MM.1S (cell line): Measurements from ENCODE around the gene CD226.
"Not testable (repeated sequence)": the region's sequence is repeated elsewhere in the genome, so short reads cannot be mapped to it uniquely, and the experiment has no call there.

Source experiments
- DNase-seq: peaks from one replicate; pipeline ENCODE4 v3.0.0-alpha.2; 2015
- H2AFZ ChIP-seq: fragments of 300-600 bp; sonication (generic); 2 replicates; pipeline ENCODE4 v1.6.0; 2016; ENCODE audit warnings: antibody characterized with exemption, low read length
- H3F3A ChIP-seq: fragments of 300-600 bp; sonication (generic); 2 replicates; pipeline ENCODE4 v1.6.1; 2016; ENCODE audit warnings: mild to moderate bottlenecking, antibody characterized with exemption, low read length, moderate library complexity, mixed read lengths; ENCODE audit not compliant: insufficient read depth
- H3K27ac ChIP-seq: fragments of 300-600 bp; sonication (generic); 2 replicates; pipeline ENCODE4 v1.5.1; 2016; ENCODE audit warnings: mild to moderate bottlenecking, low read length
- H3K27me3 ChIP-seq: fragments of 300-600 bp; sonication (generic); replicated peaks from 2 replicates; pipeline ENCODE4 v1.6.0; 2016; ENCODE audit warnings: low read length; ENCODE audit not compliant: insufficient read depth
- H3K36me3 ChIP-seq: fragments of 300-600 bp; sonication (generic); replicated peaks from 2 replicates; pipeline ENCODE4 v1.6.1; 2016; ENCODE audit warnings: mild to moderate bottlenecking, low read length, mixed read lengths; ENCODE audit not compliant: insufficient read depth
- H3K4me1 ChIP-seq: fragments of 300-600 bp; sonication (generic); 2 replicates; pipeline ENCODE4 v1.6.1; 2016; ENCODE audit warnings: low read length, mixed read lengths
- H3K4me2 ChIP-seq: fragments of 300-600 bp; sonication (generic); 2 replicates; pipeline ENCODE4 v1.6.0; 2016; ENCODE audit warnings: low read depth, low read length
- H3K4me3 ChIP-seq: fragments of 300-600 bp; sonication (generic); 2 replicates; pipeline ENCODE4 v1.5.1; 2016; ENCODE audit warnings: low read length, mixed read lengths
- H3K79me2 ChIP-seq: fragments of 300-600 bp; sonication (generic); 2 replicates; pipeline ENCODE4 v1.6.1; 2016; ENCODE audit warnings: mixed run types, low read length, mixed read lengths
- H3K9ac ChIP-seq: fragments of 300-600 bp; sonication (generic); 2 replicates; pipeline ENCODE4 v1.6.1; 2016; ENCODE audit warnings: low read length, mixed read lengths
- H3K9me2 ChIP-seq: fragments of 300-600 bp; sonication (generic); replicated peaks from 2 replicates; pipeline ENCODE4 v1.6.1; 2016; ENCODE audit warnings: mild to moderate bottlenecking, low read length, mixed read lengths; ENCODE audit not compliant: insufficient read depth
- H3K9me3 ChIP-seq: fragments of 300-600 bp; sonication (generic); replicated peaks from 2 replicates; pipeline ENCODE4 v1.6.1; 2016; ENCODE audit warnings: mild to moderate bottlenecking, low read length, mixed read lengths; ENCODE audit not compliant: insufficient read depth
- H4K20me1 ChIP-seq: fragments of 300-600 bp; sonication (generic); 2 replicates; pipeline ENCODE4 v1.6.1; 2016; ENCODE audit warnings: mild to moderate bottlenecking, low read length, moderate library complexity, mixed read lengths; ENCODE audit not compliant: insufficient read depth
- CTCF ChIP-seq: fragments of 300-600 bp; sonication (generic); IDR thresholded peaks from 2 replicates; pipeline ENCODE4 v1.5.1; 2016; ENCODE audit warnings: antibody characterized with exemption, low read length, mixed read lengths
- EZH2 ChIP-seq: fragments of 300-600 bp; sonication (generic); optimal IDR thresholded peaks from 2 replicates; pipeline ENCODE3; 2017; ENCODE audit warnings: low read depth, mild to moderate bottlenecking, antibody characterized with exemption, low read length, mixed read lengths
- EZH2phosphoT487 ChIP-seq: fragments of 300-600 bp; sonication (generic); IDR thresholded peaks from 2 replicates; pipeline ENCODE4 v1.6.1; 2018; ENCODE audit warnings: antibody characterized with exemption, low read length

CD226 gene

GRCh38 chr18:69882965-69883668 lies 64.6 kb downstream of the CD226 start:
- Histone ChIP-seq H3K27me3 (no peaks in the 10 kb centered on the region), H3K4me1 (no peaks in the 10 kb centered on the region), H3K9me3 (no peaks in the 10 kb centered on the region), H3K9ac (no peak overlapping the region), H3K36me3 (no peaks in the 10 kb centered on the region), H3F3A (no peaks in the 10 kb centered on the region), H3K27ac (no peak overlapping the region), H4K20me1 (no peaks in the 10 kb centered on the region), H3K4me2 (no peak overlapping the region), H3K4me3 (no peak overlapping the region), H3K9me2 (no peaks in the 10 kb centered on the region), H2AFZ (no peak overlapping the region), H3K79me2 (no peaks in the 10 kb centered on the region)
- DNase-seq: no peak
- no peak for TF ChIP-seq EZH2phosphoT487
- no peak for TF ChIP-seq CTCF
- no peak for TF ChIP-seq EZH2

- Histone ChIP-seq H3F3A (no peaks in the 10 kb centered on the region), H3K9me2 (no peaks in the 10 kb centered on the region), H4K20me1 (no peaks in the 10 kb centered on the region), H2AFZ (no peak overlapping the region), H3K4me2 (no peak overlapping the region), H3K79me2 (no peaks in the 10 kb centered on the region), H3K9ac (no peak overlapping the region), H3K9me3 (no peaks in the 10 kb centered on the region), H3K4me1 (no peaks in the 10 kb centered on the region), H3K27me3 (no peaks in the 10 kb centered on the region), H3K27ac (no peak overlapping the region), H3K36me3 (no peaks in the 10 kb centered on the region), H3K4me3 (no peak overlapping the region)
- DNase-seq: no peak
- TF ChIP-seq EZH2phosphoT487 (no peak), EZH2 (no peak), CTCF (no peak)
Observed at GRCh38 chr18:69880083-69880482, 67.6 kb downstream of the CD226 start.

GRCh38 chr18:69879051-69879450 lies 68.6 kb downstream of the CD226 start:
- H3K9ac ChIP-seq, H3K4me1 ChIP-seq, H2AFZ ChIP-seq, H3K9me2 ChIP-seq, H3K27ac ChIP-seq, H3K27me3 ChIP-seq, H3F3A ChIP-seq, H3K4me3 ChIP-seq, H3K9me3 ChIP-seq, H3K36me3 ChIP-seq, H3K79me2 ChIP-seq, H4K20me1 ChIP-seq, H3K4me2 ChIP-seq, DNase-seq: not testable (repeated sequence)

GRCh38 chr18:69878213-69878933 lies 69.3 kb downstream of the CD226 start:
- Histone ChIP-seq H3K27ac (no peak overlapping the region), H3K27me3 (no peaks in the 10 kb centered on the region), H3K9me3 (no peaks in the 10 kb centered on the region), H3K9ac (no peak overlapping the region), H4K20me1 (no peaks in the 10 kb centered on the region), H3K4me2 (no peak overlapping the region), H3K4me3 (no peak overlapping the region), H3K9me2 (no peaks in the 10 kb centered on the region), H2AFZ (no peak overlapping the region), H3K79me2 (no peaks in the 10 kb centered on the region), H3F3A (no peaks in the 10 kb centered on the region), H3K36me3 (no peaks in the 10 kb centered on the region), H3K4me1 (no peaks in the 10 kb centered on the region)
- no peak for TF ChIP-seq EZH2
- no peak for TF ChIP-seq CTCF
- no peak for TF ChIP-seq EZH2phosphoT487
- no peak for DNase-seq
